K562 (cell line): ENCODE results near the gene NFYC. TPM values are rescaled to one million over a fixed set of nuclear protein-coding genes. Genes with fewer than 3 reads are reported as not detected.

Experiments
- HDAC8 ChIP-seq: fragments of 450-650 bp; IDR thresholded peaks from 2 replicates; pipeline ENCODE4 v1.6.1; 2016; ENCODE audit warnings: mild to moderate bottlenecking, missing genetic modification characterization, moderate library complexity, missing compliant biosample characterization
- KDM4B ChIP-seq, 2 experiments: fragments of 450-650 bp in 1 of 2; sonication (generic) in 1 of 2; IDR thresholded peaks; 2 replicates each; pipeline ENCODE4 v1.6.1; 2016 to 2017; ENCODE audit warnings: borderline replicate concordance in 2 of 2, antibody characterized with exemption in 1 of 2, low read depth in 1 of 2, mild to moderate bottlenecking in 1 of 2
- LARP7 ChIP-seq: fragments of 450-650 bp; IDR thresholded peaks from 2 replicates; pipeline ENCODE4 v1.6.1; 2016
- NBN ChIP-seq: fragments of 450-650 bp; IDR thresholded peaks from 2 replicates; pipeline ENCODE4 v1.6.1; 2016; ENCODE audit warnings: low read depth, mild to moderate bottlenecking
- RFX1 ChIP-seq: fragments of 450-650 bp; IDR thresholded peaks from 2 replicates; pipeline ENCODE4 v1.6.1; 2016; ENCODE audit warnings: mild to moderate bottlenecking, moderate library complexity
- polyA plus RNA-seq, 8 experiments: library from polyadenylated mRNA; depleted of rRNA in 4 of 8; stranded (reverse) in 5 of 8; unstranded in 3 of 8; fragments of >200 nt; fragmentation: Nextera tagmentation in 2 of 8; fragmentation: Illumina TruSeq in 1 of 8; extraction: Ambion mirVana in 2 of 8; extraction: Trizol in 1 of 8; gene quantifications; 2 replicates each; pipeline versions ENCODE4 v1.2.1 to v1.2.3, GENCODE V29; 2011 to 2014; ENCODE audit warnings: inconsistent platforms in 1 of 8, missing spikeins in 1 of 8
- total RNA-seq, 7 experiments: library from RNA; depleted of rRNA in 6 of 7; stranded (reverse); fragments of >200 nt in 6 of 7; fragmentation: Illumina TruSeq in 2 of 7; extraction: Trizol in 2 of 7; gene quantifications; 2 replicates each; pipeline versions ENCODE4 v1.2.1 to v1.2.3, GENCODE V29; 2011 to 2021; ENCODE audit warnings: low replicate concordance in 1 of 7
- TF ChIP-seq, protein P1 (sequence below): fragments of 450-650 bp; IDR thresholded peaks from one replicate; pipeline ENCODE4 v1.6.1; 2018; ENCODE audit warnings: mild to moderate bottlenecking, moderate library complexity; ENCODE audit not compliant: partially characterized antibody
- TF ChIP-seq, protein P2 (sequence below): fragments of 200-800 bp; sonication (Bioruptor generic); IDR thresholded peaks from 2 replicates; pipeline ENCODE4 v1.6.1; 2017; ENCODE audit warnings: missing genetic modification characterization, missing compliant biosample characterization
- TF ChIP-seq, protein P3 (sequence below): fragments of 250-450 bp; sonication (Bioruptor Pico); IDR thresholded peaks from 2 replicates; pipeline ENCODE4 v1.4.0; 2020
- TF ChIP-seq, protein P4 (sequence below): fragments of 450-650 bp; IDR thresholded peaks from 2 replicates; pipeline ENCODE4 v1.6.1; 2016; ENCODE audit warnings: low read depth

NFYC gene
- total and polyA plus RNA-seq, 9 of the 15 experiments (the other 6 are each of a cell fraction or from before 2014, with no cell fraction given) = 4.8 to 59.8 (median 41.1) TPM

DNA sequence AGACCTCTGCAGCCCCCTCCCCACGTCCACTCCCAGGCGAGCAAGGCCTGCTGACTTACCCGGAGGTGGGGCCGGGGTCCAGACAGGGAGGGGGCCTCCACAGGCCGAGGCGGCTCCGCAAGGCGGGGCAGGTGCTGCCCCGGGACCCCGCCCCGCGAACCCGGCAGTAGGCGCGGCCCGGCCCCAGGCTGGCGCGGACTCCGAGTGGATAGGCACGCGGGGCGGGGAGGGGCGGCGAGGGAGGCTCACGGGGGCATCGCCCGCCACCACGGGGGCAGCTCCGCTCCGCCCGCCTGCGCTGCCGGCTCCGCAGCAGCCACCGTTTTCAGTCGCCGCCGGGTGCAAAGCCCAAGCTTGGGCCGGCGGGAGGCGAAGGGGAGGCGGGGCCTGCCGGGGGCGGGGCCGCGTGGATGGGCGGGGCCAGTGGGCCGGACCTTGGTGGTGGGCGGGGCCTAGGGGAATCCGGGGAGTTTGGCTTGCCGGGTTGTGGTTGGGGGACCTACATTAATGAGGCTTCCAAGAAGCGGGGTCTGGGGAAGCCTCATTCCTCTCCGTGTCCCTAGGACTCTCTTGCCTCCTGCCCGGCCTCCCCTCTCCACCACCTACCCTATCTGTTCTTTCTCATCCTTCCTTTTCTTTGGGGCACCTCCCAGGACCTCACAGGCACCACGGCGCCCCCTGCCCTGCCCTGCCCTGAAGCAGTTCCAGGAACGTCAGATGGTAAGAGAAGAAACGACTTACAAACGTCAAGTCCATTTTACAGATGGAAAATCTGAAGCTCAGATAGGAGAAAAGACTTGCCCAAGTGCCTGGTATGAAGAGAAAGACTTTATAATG lies 26.0 kb upstream of the NFYC start, which contains the start of gene RIMS3 (continued):
- TF ChIP-seq, protein P1, sequence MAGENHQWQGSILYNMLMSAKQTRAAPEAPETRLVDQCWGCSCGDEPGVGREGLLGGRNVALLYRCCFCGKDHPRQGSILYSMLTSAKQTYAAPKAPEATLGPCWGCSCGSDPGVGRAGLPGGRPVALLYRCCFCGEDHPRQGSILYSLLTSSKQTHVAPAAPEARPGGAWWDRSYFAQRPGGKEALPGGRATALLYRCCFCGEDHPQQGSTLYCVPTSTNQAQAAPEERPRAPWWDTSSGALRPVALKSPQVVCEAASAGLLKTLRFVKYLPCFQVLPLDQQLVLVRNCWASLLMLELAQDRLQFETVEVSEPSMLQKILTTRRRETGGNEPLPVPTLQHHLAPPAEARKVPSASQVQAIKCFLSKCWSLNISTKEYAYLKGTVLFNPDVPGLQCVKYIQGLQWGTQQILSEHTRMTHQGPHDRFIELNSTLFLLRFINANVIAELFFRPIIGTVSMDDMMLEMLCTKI = no peak
- TF ChIP-seq, protein P2, sequence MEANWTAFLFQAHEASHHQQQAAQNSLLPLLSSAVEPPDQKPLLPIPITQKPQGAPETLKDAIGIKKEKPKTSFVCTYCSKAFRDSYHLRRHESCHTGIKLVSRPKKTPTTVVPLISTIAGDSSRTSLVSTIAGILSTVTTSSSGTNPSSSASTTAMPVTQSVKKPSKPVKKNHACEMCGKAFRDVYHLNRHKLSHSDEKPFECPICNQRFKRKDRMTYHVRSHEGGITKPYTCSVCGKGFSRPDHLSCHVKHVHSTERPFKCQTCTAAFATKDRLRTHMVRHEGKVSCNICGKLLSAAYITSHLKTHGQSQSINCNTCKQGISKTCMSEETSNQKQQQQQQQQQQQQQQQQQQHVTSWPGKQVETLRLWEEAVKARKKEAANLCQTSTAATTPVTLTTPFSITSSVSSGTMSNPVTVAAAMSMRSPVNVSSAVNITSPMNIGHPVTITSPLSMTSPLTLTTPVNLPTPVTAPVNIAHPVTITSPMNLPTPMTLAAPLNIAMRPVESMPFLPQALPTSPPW (CRISPR knock-in tag) = peak; percentile 68; the same call in 1 of the 2 replicates
- TF ChIP-seq NBN = 0 out of 2 replicates have a peak, but pooled peaks have one; percentile 64
- no peak for TF ChIP-seq HDAC8 (tag)
- TF ChIP-seq, protein P3, sequence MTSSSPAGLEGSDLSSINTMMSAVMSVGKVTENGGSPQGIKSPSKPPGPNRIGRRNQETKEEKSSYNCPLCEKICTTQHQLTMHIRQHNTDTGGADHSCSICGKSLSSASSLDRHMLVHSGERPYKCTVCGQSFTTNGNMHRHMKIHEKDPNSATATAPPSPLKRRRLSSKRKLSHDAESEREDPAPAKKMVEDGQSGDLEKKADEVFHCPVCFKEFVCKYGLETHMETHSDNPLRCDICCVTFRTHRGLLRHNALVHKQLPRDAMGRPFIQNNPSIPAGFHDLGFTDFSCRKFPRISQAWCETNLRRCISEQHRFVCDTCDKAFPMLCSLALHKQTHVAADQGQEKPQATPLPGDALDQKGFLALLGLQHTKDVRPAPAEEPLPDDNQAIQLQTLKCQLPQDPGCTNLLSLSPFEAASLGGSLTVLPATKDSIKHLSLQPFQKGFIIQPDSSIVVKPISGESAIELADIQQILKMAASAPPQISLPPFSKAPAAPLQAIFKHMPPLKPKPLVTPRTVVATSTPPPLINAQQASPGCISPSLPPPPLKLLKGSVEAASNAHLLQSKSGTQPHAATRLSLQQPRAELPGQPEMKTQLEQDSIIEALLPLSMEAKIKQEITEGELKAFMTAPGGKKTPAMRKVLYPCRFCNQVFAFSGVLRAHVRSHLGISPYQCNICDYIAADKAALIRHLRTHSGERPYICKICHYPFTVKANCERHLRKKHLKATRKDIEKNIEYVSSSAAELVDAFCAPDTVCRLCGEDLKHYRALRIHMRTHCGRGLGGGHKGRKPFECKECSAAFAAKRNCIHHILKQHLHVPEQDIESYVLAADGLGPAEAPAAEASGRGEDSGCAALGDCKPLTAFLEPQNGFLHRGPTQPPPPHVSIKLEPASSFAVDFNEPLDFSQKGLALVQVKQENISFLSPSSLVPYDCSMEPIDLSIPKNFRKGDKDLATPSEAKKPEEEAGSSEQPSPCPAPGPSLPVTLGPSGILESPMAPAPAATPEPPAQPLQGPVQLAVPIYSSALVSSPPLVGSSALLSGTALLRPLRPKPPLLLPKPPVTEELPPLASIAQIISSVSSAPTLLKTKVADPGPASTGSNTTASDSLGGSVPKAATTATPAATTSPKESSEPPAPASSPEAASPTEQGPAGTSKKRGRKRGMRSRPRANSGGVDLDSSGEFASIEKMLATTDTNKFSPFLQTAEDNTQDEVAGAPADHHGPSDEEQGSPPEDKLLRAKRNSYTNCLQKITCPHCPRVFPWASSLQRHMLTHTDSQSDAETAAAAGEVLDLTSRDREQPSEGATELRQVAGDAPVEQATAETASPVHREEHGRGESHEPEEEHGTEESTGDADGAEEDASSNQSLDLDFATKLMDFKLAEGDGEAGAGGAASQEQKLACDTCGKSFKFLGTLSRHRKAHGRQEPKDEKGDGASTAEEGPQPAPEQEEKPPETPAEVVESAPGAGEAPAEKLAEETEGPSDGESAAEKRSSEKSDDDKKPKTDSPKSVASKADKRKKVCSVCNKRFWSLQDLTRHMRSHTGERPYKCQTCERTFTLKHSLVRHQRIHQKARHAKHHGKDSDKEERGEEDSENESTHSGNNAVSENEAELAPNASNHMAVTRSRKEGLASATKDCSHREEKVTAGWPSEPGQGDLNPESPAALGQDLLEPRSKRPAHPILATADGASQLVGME = peak; percentile 26; the same call in 1 of the 2 replicates
- no peak for TF ChIP-seq RFX1
- 0 out of 2 replicates have a peak, but pooled peaks have one; percentile 65 for TF ChIP-seq LARP7
- TF ChIP-seq, protein P4, sequence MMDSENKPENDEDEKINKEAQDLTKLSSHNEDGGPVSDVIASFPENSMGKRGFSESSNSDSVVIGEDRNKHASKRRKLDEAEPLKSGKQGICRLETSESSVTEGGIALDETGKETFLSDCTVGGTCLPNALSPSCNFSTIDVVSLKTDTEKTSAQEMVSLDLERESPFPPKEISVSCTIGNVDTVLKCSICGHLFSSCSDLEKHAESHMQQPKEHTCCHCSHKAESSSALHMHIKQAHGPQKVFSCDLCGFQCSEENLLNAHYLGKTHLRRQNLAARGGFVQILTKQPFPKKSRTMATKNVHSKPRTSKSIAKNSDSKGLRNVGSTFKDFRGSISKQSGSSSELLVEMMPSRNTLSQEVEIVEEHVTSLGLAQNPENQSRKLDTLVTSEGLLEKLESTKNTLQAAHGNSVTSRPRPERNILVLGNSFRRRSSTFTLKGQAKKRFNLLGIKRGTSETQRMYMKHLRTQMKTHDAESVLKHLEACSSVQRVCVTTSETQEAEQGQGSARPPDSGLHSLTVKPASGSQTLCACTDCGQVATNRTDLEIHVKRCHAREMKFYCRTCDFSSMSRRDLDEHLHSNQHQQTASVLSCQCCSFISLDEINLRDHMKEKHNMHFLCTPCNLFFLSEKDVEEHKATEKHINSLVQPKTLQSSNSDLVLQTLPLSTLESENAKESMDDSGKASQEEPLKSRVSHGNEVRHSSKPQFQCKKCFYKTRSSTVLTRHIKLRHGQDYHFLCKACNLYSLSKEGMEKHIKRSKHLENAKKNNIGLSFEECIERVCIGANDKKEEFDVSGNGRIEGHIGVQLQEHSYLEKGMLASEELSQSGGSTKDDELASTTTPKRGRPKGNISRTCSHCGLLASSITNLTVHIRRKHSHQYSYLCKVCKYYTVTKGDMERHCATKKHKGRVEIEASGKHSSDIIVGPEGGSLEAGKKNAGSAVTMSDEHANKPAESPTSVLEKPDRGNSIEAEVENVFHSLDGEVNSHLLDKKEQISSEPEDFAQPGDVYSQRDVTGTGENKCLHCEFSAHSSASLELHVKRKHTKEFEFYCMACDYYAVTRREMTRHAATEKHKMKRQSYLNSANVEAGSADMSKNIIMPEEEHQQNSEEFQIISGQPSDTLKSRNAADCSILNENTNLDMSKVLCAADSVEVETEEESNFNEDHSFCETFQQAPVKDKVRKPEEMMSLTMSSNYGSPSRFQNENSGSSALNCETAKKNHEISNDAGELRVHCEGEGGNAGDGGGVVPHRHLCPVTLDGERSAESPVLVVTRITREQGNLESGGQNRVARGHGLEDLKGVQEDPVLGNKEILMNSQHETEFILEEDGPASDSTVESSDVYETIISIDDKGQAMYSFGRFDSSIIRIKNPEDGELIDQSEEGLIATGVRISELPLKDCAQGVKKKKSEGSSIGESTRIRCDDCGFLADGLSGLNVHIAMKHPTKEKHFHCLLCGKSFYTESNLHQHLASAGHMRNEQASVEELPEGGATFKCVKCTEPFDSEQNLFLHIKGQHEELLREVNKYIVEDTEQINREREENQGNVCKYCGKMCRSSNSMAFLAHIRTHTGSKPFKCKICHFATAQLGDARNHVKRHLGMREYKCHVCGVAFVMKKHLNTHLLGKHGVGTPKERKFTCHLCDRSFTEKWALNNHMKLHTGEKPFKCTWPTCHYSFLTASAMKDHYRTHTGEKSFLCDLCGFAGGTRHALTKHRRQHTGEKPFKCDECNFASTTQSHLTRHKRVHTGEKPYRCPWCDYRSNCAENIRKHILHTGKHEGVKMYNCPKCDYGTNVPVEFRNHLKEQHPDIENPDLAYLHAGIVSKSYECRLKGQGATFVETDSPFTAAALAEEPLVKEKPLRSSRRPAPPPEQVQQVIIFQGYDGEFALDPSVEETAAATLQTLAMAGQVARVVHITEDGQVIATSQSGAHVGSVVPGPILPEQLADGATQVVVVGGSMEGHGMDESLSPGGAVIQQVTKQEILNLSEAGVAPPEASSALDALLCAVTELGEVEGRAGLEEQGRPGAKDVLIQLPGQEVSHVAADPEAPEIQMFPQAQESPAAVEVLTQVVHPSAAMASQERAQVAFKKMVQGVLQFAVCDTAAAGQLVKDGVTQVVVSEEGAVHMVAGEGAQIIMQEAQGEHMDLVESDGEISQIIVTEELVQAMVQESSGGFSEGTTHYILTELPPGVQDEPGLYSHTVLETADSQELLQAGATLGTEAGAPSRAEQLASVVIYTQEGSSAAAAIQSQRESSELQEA = no peak
- TF ChIP-seq KDM4B (IDR thresholded peaks at IDR 0.05; ENCODE audit: borderline replicate concordance in 2 of 2, low read depth in 1 of 2) = no peak
